Measurements from ENCODE around the gene PHAX.

DNA sequence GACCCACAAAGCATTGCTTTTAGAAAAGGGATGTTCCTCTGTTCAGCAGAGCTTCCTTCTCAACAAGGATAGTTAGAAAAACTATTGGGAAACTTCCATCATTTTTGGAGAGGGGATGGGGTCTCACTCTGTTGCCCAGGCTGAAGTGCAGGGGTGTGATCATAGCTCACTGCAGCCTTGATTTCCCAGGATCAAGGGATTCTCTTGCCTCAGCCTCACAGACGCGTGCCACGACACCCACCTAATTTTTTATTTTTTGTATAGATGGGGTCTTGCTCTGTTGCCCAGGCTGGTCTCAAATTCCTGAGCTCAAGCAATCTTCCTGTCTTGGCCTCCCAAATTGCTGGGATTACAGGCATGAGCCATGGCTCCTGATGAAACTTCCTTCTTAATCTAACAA, 34.8 kb downstream of the PHAX start:
- TF ChIP-seq CTCF (IDR thresholded peaks at IDR 0.05) (no peak), POLR2A (IDR thresholded peaks at IDR 0.05) (no peak), EP300 (IDR thresholded peaks at IDR 0.05) (no peak)
